GM12875 (cell line): ENCODE results near the gene DUSP5.
"Not testable (repeated sequence)": the region's sequence is repeated elsewhere in the genome, so short reads cannot be mapped to it uniquely, and the experiment has no call there.

Experiments used
- H3K4me3 ChIP-seq: one replicate; pipeline ENCODE4 v1.5.1; 2011; ENCODE audit warnings: low read depth, low read length, control low read depth
- TF ChIP-seq, protein P1 (sequence below): IDR thresholded peaks from 2 replicates; pipeline ENCODE4 v1.5.1; 2011; ENCODE audit warnings: low read depth, mild to moderate bottlenecking, control low read depth, inconsistent platforms, low read length, moderate library complexity, borderline replicate concordance; ENCODE audit not compliant: insufficient read depth

Gene DUSP5

DNA sequence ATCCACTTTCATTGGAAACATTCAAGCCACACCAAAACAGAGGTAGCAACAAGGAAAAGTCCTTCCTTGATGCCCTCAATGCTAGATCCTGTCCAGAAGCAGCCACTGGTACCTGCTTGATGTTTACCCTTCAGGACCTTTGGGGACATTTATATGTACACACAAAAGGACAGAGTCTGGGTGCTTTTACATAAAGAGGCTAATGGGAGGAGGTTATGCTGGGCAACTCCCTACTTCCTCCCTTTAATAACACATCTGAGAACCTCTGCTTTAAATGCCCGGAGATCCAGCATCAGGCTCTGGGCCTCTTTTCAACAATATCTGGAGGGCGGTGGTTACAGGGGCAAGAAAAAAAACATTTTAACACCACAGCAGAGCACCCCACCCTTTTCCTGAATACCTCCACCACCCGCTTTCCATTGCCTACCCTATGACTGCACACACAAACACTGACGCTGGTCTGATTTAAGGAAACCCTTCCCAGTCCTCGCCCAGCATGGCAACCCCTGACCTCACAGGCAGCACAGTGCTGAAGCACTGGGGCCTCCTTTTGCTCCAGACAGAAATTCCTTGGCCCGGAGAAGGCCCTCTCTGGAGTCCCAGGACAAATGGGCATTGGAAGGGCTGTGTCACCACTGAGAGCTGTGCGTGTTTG, 39.3 kb upstream of the DUSP5 start:
- TF ChIP-seq, protein P1, sequence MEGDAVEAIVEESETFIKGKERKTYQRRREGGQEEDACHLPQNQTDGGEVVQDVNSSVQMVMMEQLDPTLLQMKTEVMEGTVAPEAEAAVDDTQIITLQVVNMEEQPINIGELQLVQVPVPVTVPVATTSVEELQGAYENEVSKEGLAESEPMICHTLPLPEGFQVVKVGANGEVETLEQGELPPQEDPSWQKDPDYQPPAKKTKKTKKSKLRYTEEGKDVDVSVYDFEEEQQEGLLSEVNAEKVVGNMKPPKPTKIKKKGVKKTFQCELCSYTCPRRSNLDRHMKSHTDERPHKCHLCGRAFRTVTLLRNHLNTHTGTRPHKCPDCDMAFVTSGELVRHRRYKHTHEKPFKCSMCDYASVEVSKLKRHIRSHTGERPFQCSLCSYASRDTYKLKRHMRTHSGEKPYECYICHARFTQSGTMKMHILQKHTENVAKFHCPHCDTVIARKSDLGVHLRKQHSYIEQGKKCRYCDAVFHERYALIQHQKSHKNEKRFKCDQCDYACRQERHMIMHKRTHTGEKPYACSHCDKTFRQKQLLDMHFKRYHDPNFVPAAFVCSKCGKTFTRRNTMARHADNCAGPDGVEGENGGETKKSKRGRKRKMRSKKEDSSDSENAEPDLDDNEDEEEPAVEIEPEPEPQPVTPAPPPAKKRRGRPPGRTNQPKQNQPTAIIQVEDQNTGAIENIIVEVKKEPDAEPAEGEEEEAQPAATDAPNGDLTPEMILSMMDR: no peak

DNA sequence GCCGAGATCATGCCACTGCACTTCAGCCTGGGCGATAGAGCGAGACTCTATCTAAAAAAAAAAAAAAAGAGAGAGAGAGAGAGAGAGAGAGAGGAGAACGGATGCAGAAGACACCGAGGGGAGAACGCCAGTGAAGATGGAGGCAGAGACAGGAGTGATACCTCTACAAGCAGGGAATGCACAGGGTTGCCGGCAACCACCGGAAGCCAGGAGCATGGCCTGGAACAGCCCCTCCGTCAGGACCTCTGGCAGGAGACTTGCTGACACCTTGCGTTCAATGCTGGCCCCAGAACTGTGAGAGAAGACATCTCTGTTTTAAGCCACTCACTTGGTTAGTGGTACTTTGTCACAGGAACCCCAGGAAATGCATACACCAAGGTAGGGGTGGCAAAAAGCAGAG, 38.1 kb upstream of the DUSP5 start:
- H3K4me3 ChIP-seq: no peak overlapping the region
- TF ChIP-seq, protein P1: no peak

More for the DNA sequence above, 39.3 kb upstream of the DUSP5 start:
- no peak overlapping the region for H3K4me3 ChIP-seq

DNA sequence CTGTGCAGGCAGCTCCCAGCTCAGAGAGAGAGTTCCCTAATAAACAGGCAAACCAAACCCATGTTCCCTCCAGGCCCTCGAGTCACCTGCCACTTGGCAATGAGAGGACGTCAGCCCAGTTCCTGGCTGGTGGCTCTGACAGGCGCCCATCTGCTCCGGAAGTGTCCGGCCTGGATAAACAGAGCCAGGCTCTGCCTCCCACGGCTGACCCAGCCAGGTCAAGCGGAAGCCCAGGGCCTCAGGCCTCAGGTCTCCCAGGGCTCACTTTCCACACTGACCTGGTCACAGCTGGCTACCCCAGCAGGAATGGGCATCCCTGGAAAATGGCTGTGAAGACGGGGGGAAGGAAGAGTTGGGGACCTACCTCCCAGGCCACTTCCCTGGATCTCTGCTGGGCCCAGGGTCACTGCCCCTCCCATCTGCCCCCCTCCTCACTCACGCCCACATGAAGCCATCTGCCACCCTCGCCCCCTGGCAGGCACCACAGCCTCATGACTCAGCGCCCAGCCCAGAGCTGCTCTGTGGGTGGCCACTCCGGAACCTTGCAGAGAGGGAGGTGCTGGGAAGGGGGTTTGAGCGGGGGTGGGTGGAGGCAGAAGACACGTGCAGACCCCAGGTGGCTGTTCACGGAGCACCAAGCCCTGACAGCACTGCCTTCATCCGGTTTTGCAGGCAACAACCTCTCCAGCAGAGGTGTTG, 37.4 kb upstream of the DUSP5 start:
- H3K4me3 ChIP-seq: no peak overlapping the region
- TF ChIP-seq, protein P1: no peak

DNA sequence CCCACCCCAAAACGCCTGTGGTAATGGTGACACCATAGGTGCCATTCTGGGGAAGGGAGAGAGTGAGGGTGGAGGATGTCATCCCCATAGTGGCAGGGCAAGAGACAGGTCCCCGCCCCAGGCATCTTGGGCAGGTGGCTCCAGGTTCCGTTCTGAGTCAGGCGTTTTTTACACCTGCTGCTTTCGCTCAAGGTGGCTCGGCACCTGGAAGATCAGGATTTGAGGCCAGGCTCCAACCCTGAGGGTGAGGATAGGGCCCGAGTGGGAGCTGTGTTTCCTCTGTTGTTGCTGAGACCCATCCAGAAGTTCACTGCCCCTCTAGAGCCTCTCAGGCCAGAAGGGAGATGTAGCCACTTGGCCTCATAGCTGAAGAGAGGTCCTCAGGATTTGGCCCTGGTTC, 36.6 kb upstream of the DUSP5 start:
- H3K4me3 ChIP-seq: no peak overlapping the region
- TF ChIP-seq, protein P1: no peak

DNA sequence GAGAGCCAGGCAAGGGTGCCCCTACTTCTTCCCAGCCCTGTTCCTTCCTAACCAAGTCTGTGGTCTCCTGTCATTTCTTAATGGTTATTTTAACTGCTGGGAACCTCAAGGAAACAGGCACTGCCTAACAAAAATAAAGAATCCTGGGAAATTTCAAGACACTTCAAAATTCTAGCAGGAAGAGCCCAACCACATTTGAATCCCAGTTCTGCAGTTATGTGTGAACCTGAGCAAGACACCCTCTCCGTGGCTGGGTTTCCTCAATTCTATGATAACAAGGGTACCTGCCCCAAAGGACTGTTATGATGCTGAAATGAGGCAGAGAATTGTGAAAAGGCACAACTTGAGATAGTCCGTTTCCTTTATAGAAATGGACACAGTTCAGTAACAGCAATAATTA, 36.2 kb upstream of the DUSP5 start:
- no peak overlapping the region for H3K4me3 ChIP-seq
- TF ChIP-seq, protein P1: no peak

DNA sequence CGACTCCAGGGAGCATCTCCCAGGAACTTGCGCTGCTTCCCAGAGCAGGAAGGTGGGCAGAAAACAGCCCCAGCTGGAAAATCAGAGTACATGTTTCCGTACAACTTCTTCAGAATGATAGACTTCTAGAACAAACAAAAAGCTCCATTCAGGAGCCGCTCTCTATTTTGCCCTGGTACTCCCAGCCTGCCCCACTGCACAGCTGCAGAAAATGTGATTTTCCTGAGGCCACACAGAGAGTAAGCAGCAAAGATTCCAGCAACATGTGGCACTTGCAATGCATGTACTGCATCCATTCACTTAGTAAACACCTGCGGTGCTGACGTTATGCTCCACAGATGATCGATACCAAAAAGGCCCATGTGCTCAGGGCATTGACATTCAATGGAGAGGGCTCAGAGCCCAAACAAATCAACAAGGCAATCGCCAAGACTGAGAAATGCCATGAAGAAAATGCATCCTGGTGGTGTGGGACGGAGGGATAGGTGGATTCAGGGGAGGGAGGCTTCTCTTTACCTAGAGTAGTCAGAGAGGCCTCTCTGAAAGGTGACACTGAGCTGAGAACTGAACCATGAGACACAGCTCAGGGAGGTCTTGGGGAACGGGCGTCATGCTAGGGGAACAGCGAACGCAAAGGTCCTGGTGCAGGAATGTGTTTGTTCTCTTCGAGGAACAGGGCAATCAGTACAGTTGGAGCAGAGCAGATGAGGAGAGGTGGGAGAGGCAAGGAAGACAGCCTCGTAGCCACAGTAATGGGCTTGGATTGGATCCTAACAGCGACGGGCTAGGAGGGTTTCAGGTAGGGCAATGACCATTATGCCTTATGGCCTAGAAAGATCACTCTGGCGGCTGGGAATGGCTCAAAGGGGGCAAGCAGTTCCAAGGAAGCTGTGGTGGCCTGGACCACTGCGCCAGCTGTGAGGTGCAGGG, 35.3 kb upstream of the DUSP5 start:
- TF ChIP-seq, protein P1: no peak
- H3K4me3 ChIP-seq: no peak overlapping the region

DNA sequence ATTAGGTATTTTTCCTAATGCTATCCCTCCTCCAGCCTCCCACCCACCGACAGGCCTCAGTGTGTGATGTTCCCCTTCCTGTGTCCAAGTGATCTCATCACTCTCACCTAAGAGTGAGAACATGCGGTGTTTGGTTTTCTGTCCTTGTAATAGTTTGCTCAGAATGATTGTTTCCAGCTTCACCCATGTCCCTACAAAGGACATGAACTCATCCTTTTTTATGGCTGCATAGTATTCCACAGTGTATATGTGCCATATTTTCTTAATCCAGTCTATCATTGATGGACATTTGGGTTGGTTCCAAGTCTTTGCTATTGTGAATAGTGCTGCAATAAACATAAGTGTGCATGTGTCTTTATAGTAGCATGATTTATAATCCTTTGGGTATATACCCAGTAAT, 29.4 kb upstream of the DUSP5 start:
- not testable (repeated sequence) for H3K4me3 ChIP-seq

DNA sequence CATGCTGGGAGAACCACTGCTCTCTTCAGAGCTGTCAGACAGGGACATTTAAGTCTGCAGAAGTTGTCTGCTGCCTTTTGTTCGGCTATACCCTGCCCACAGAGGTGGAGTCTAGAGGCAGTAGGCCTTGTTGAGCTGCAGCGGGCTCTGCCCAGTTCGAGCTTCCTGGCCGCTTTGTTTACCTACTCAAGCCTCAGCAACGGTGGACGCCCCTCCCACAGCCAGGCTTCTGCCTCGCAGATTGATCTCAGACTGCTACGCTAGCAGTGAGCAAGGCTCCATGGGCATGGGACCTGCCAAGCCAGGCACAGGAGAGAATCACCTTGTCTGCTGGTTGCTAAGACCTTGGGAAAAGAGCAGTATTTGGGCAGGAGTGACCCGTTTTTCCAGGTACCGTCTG, 27.2 kb upstream of the DUSP5 start:
- H3K4me3 ChIP-seq: not testable (repeated sequence)
